Motor neuron (in vitro differentiated cells): ENCODE results near the gene SLC35E3. TPM values are rescaled to one million over a fixed set of nuclear protein-coding genes. Genes with fewer than 3 reads are reported as not detected.
A peak's percentile ranks its signal among the peaks of the same experiment; 100 is the strongest.
"Not testable (repeated sequence)": the region's sequence is repeated elsewhere in the genome, so short reads cannot be mapped to it uniquely, and the experiment has no call there.

Experiments
- ATAC-seq, 8 experiments: fragments of 200-7000 bp; cut with Tn5 transposase; replicated peaks in 6 of 8; 2 replicates each; pipeline ENCODE4 v1.8.0; 2021; ENCODE audit warnings: mild to moderate bottlenecking in 8 of 8, moderate library complexity in 8 of 8
- H3K27ac ChIP-seq, 2 donors: fragments of 250-450 bp; sonication (Bioruptor Pico); 2 replicates each; pipeline ENCODE4 v1.9.0; 2021; ENCODE audit warnings: antibody characterized with exemption in 2 of 2, mild to moderate bottlenecking in 2 of 2, moderate library complexity in 1 of 2
- H3K4me1 ChIP-seq, 2 donors: fragments of 250-450 bp; sonication (Bioruptor Pico); replicated peaks in 1 of 2; 2 replicates each; pipeline ENCODE4 v1.6.1; 2021; ENCODE audit warnings: antibody characterized with exemption in 2 of 2, mild to moderate bottlenecking in 2 of 2, moderate library complexity in 1 of 2
- H3K4me3 ChIP-seq, 5 donors: fragments of 250-450 bp; sonication (Bioruptor Pico); 2 replicates each; pipeline ENCODE4 v1.9.0; 2021; ENCODE audit warnings: antibody characterized with exemption in 5 of 5, mild to moderate bottlenecking in 5 of 5, moderate library complexity in 4 of 5
- WGBS, 10 experiments: fragments of 450-650 bp; shearing (Covaris generic); methylation state at CpG; one replicate each; pipeline ENCODE4 v1.0.0; 2022; 5-methylcytosine and 5-hydroxymethylcytosine counted together
- in situ Hi-C, 9 experiments: fragments of 400-800 bp; cut with MboI; loops; one replicate each; pipeline ENCODE4 v1.15.0; 2021; ENCODE audit warnings: low sequenced_read_pairs in 9 of 9, low pct_unique_long_range_greater_than_20kb in 2 of 9; ENCODE audit not compliant: unreplicated experiment in 9 of 9
- total RNA-seq, 8 experiments: library from RNA; unstranded; fragments of 300-600 nt; gene quantifications; 2 replicates each; pipeline versions ENCODE4 v1.2.3 to v1.2.4, GENCODE V29; 2022

The SLC35E3 gene
- total RNA-seq, 8 experiments from 2014 or later = 2.7 to 7.2 (median 5.5) TPM

DNA sequence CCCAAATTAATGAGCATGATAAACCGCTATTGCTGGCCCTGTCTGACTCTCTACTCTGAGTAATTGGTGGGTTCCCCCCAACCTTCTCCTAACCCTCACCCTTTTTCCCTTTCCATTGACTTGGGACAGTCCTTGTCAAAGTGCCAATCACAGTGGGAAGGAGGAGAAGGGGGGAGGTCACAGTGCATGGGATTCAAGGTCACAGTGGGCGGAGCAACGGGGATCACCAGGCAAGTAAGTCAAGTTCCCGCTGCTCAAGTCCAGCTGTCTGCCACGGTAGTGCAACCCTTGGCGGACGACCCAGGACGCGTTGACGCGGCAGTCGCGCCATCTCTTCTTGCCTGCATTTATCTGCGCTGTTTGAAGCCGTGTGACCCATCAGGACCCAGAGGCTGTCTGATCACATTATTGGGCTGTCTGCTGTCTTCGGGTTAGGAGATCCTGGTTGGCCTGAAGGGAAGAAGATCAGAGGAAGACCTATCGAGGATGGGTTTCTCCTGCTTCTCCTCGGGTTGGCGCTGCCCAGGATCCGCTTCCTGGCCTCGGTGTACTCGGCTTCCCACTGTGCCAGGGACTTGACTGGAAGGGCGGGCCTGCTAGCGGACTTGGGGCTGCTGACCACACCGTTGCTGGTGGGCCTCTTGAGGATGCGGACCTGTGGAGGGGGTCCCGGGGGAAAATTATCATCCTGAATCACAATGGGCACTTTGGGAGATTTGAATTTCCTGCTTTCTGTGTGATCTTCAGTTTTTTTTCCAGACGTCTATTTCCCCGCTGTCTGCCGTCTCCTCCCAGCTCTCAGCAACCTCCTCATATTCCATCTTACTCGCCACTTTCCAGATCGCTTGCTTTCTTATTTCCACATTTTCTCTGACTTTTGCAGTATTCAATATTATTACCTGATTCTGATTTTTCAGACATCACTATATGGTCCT, 58.9 kb downstream of the SLC35E3 start:
- ATAC-seq = no peak
- in situ Hi-C loops = no loop called here
- no peaks in the 10 kb centered on the region for H3K4me1 ChIP-seq
- no peak overlapping the region for H3K4me3 ChIP-seq
- H3K27ac ChIP-seq = no peak overlapping the region
- 78 to 100% (median 92%) methylated on average over 3 to 20 of the region's 32 CpGs; no CpG with 5 or more reads in 1 of the 10 experiments for WGBS, 10 experiments

- in situ Hi-C loops = no loop called here
- H3K4me3 ChIP-seq = no peak overlapping the region
- ATAC-seq = no peak
- no peaks in the 10 kb centered on the region for H3K4me1 ChIP-seq
- no peak overlapping the region for H3K27ac ChIP-seq
- WGBS, 10 experiments = 73 to 94% (median 89%) methylated on average over 3 to 7 of the region's 7 CpGs
These were observed 59.7 kb downstream of the SLC35E3 start for GRCh38 chr12:68805592-68806120.

DNA sequence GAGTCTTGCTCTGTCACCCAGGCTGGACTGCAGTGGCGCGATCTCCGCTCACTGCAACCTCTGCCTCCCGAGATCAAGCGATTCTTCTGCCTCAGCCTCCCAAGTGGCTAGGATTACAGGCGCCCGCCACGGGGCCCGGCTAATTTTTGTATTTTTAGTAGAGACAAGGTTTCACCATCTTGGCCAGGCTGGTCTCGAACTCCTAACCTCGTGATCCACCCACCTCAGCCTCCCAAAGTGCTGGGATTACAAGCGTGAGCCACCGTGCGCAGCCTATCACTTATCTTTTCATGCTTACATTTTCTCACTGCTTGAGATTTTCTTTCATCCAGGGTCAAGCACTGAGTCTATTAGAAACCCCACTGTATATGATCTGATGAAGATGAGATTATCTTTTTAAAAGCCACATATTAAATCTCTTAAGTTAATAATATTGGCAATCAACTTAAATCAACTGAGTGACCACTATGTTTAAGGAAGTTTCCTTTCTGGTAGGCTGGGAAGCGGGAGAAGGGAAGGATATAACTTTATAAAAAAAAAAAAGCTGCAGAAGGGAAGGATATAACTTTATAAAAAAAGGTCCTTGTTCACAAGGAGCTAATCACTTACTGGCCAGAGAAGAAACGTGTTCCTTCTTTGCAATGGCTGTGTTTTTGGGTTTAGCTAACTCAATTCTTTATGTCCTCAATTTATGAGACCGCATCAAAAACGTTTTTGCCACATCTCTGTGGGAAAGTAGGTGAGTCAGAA, 60.7 kb downstream of the SLC35E3 start:
- no peaks in the 10 kb centered on the region for H3K4me1 ChIP-seq
- in situ Hi-C loops = no loop called here
- WGBS, 10 experiments = 57 to 100% (median 89%) methylated on average over 3 to 16 of the region's 18 CpGs
- peak overlapping the region in 2 of 5 donors; percentile 59 to 78 for H3K4me3 ChIP-seq
- no peak for ATAC-seq
- H3K27ac ChIP-seq = no peak overlapping the region

DNA sequence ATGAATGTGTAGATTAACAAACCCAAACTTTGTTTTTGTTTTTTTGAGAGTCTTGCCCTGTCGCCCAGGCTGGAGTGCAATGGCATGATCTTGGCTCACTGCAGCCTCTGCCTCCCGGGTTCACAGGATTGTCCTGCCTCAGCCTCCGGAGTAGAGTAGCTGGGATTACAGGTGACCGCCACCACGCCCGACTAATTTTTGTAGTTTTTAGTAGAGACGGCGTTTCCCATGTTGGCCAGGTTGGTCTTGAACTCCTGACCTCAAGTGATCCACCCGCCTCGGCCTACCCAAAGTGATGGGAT, 61.2 kb downstream of the SLC35E3 start:
- in situ Hi-C loops, ATAC-seq: not testable (repeated sequence)
- WGBS, 10 experiments = 0 to 63% (median 34%) methylated on average over 2 to 8 of the region's 10 CpGs; no CpG with 5 or more reads in 3 of the 10 experiments

DNA sequence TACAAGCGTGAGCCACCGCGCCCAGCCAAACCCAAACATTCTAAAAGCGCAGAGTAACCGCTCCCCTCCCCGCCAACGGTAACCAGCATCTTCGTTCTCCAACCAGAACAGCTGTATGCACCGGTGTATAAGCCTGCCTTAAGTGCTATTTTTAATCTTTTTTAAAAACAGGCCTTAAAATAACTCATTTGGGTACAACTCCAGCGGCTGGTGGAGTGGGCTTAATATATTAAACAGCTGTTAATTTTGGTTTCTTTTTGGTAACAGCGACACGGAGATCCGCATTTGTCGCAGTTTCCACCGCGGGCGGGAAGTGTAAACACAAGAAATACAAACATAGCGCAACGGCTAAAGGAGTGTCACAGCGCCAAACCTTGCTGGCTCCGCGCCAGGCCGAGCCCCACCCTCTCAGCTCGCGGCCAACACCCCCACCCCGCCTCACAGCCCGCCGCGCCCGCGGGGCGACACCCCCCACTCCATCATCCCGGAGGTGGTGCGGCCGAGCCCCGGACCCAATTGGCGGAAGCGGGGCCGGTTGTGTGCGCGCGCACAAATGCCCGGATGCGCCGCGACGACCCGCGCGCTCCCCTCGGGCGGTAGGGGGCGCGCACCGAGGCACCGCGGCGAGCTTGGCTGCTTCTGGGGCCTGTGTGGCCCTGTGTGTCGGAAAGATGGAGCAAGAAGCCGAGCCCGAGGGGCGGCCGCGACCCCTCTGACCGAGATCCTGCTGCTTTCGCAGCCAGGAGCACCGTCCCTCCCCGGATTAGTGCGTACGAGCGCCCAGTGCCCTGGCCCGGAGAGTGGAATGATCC, 61.8 kb downstream of the SLC35E3 start, which contains the start of gene MDM2:
TSS of gene MDM2 (plus strand) at position 602 of the 812 bp plus-strand sequence. CDS start 301 bp downstream, outside the sequence.
- in situ Hi-C loops = no loop called here
- peak within 1 kb of the TSS; percentile 59 to 89 (median 82) for H3K4me3 ChIP-seq
- H3K4me1 ChIP-seq = no peaks in the 10 kb centered on the region
- 0 to 31% (median 5%) methylated on average over 5 to 17 of the region's 72 CpGs; no CpG with 5 or more reads in 2 of the 10 experiments for WGBS, 10 experiments
- peak; percentile 44 to 93 (median 90) for ATAC-seq
- H3K27ac ChIP-seq = peak within 1 kb of the TSS; percentile 94 to 99

More for the DNA sequence above, 61.2 kb downstream of the SLC35E3 start:
- not testable (repeated sequence) for H3K4me1 ChIP-seq
- Histone ChIP-seq H3K27ac (peak overlapping the region; percentile 9 to 61), H3K4me3 (peak overlapping the region; percentile 59 to 89 (median 82))

GRCh38 chr12:68808388-68809189, 62.6 kb downstream of the SLC35E3 start:
- H3K4me1 ChIP-seq = no peaks in the 10 kb centered on the region
- peak overlapping the region; percentile 94 to 99 for H3K27ac ChIP-seq
- WGBS, 10 experiments = 0 to 20% (median 0%) methylated on average over 1 to 13 of the region's 61 CpGs; no CpG with 5 or more reads in 2 of the 10 experiments
- peak overlapping the region; percentile 59 to 89 (median 82) for H3K4me3 ChIP-seq
- peak; percentile 52 to 68 (median 60) for ATAC-seq
- in situ Hi-C loops = no loop called here

- Histone ChIP-seq H3K4me3 (peak overlapping the region; percentile 59 to 89 (median 82)), H3K27ac (peak overlapping the region in 1 of 2 donors; percentile 99), H3K4me1 (no peaks in the 10 kb centered on the region)
- in situ Hi-C loops = no loop called here
- ATAC-seq = no peak
- WGBS, 10 experiments = 50 to 78% (median 63%) methylated on average over 6 to 12 of the region's 12 CpGs
These were observed 63.4 kb downstream of the SLC35E3 start for GRCh38 chr12:68809190-68810026.

- H3K4me1 ChIP-seq, H3K4me3 ChIP-seq, in situ Hi-C loops, H3K27ac ChIP-seq, ATAC-seq: not testable (repeated sequence)
- 93 to 100% (median 96%) methylated on average over 1 to 13 of the region's 13 CpGs; no CpG with 5 or more reads in 3 of the 10 experiments for WGBS, 10 experiments
These were observed 64.0 kb downstream of the SLC35E3 start for GRCh38 chr12:68810027-68810389.

GRCh38 chr12:68811573-68811972, 65.6 kb downstream of the SLC35E3 start:
- WGBS, 10 experiments = 41 to 100% (median 88%) methylated on average over 2 to 5 of the region's 6 CpGs; no CpG with 5 or more reads in 2 of the 10 experiments
- H3K4me3 ChIP-seq, H3K4me1 ChIP-seq, H3K27ac ChIP-seq, ATAC-seq, in situ Hi-C loops: not testable (repeated sequence)

- H3K4me1 ChIP-seq = no peaks in the 10 kb centered on the region
- 50 to 100% (median 86%) methylated on average over 1 of the region's 1 CpG; no CpG with 5 or more reads in 5 of the 10 experiments for WGBS, 10 experiments
- no peak for ATAC-seq
- no peak overlapping the region for H3K27ac ChIP-seq
- no peak overlapping the region for H3K4me3 ChIP-seq
- in situ Hi-C loops = no loop called here
These were observed 66.7 kb downstream of the SLC35E3 start for GRCh38 chr12:68812553-68813241.

DNA sequence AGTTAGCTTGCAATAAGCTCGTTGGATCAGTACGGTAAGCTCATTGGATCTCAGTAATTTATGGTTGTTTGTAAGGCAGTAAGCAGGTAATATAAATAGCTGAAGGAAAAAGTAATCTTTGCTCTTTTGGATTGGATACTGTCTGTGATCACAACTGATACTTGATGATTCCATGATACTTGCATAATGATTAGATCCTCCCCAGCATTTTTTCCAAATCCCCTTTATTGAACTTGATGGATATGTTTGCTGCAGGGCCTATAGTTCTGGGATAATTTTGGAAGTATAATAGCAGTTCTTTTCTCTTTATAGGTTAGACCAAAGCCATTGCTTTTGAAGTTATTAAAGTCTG, 67.2 kb downstream of the SLC35E3 start:
- WGBS, 10 experiments = 27 to 100% (median 81%) methylated on average over 1 to 2 of the region's 2 CpGs; no CpG with 5 or more reads in 2 of the 10 experiments
- in situ Hi-C loops = no loop called here
- H3K4me3 ChIP-seq = no peak overlapping the region

More for the DNA sequence above, 67.2 kb downstream of the SLC35E3 start:
- H3K27ac ChIP-seq = no peak overlapping the region
- H3K4me1 ChIP-seq = no peaks in the 10 kb centered on the region
- no peak for ATAC-seq
